Calu3 (cell line): Measurements from ENCODE around the gene TRIM3. TPM values are rescaled to one million over a fixed set of nuclear protein-coding genes. Genes with fewer than 3 reads are reported as not detected.
A peak's percentile ranks its signal among the peaks of the same experiment; 100 is the strongest.
"Not testable (repeated sequence)": the region's sequence is repeated elsewhere in the genome, so short reads cannot be mapped to it uniquely, and the experiment has no call there.

Experiments
- Bru-seq: library from RNA; stranded (reverse); fragments of 400-500 nt; gene quantifications from one replicate; lab custom pipeline; 2021; lab: Mats Ljungman, UMichigan
- BruChase-seq, 2 experiments: library from RNA; stranded (reverse); fragments of 400-500 nt; gene quantifications; one replicate each; lab custom pipeline; 2021; lab: Mats Ljungman, UMichigan
- BruUV-seq: library from RNA; stranded (reverse); fragments of 400-500 nt; replicated peaks from 2 replicates; lab custom pipeline; 2021; lab: Mats Ljungman, UMichigan
- CTCF ChIA-PET: fragments of 300-600 bp; sonication (Branson Sonifier 250); formaldehyde crosslinking; loops from one replicate; lab custom pipeline; 2022; ENCODE audit warnings: antibody characterized with exemption; lab: Charles Lee
- DNase-seq: peaks from one replicate; pipeline ENCODE4 v3.0.0; 2022
- H3K27ac Mint-ChIP-seq: one replicate; pipeline ENCODE4 v1.8.0; 2022; ENCODE audit warnings: mixed read lengths; ENCODE audit not compliant: unreplicated experiment
- H3K27me3 Mint-ChIP-seq: one replicate; pipeline ENCODE4 v1.8.0; 2022; ENCODE audit warnings: mixed read lengths; ENCODE audit not compliant: unreplicated experiment
- H3K36me3 Mint-ChIP-seq: one replicate; pipeline ENCODE4 v1.8.0; 2022; ENCODE audit warnings: mild to moderate bottlenecking, moderate library complexity, mixed read lengths; ENCODE audit not compliant: insufficient read depth, unreplicated experiment
- H3K4me1 Mint-ChIP-seq: one replicate; pipeline ENCODE4 v1.8.0; 2022; ENCODE audit warnings: mild to moderate bottlenecking, low read depth, mixed read lengths; ENCODE audit not compliant: unreplicated experiment
- H3K4me3 Mint-ChIP-seq: one replicate; pipeline ENCODE4 v1.8.0; 2022; ENCODE audit warnings: mild to moderate bottlenecking, low read depth, moderate library complexity, mixed read lengths; ENCODE audit not compliant: unreplicated experiment
- H3K9me3 Mint-ChIP-seq: one replicate; pipeline ENCODE4 v1.8.0; 2022; ENCODE audit warnings: low read depth, mixed read lengths; ENCODE audit not compliant: unreplicated experiment
- intact Hi-C: fragments of 100-400 bp; cut with micrococcal nuclease; formaldehyde crosslinking; loops from one replicate; pipeline ENCODE4 v1.10.0; 2022; ENCODE audit not compliant: unreplicated experiment
- long read RNA-seq: library from polyadenylated mRNA; stranded (forward); transcript quantifications from one replicate; pipeline ENCODE4 v2.0.0, GENCODE V29; 2022
- total RNA-seq: library from RNA; stranded (reverse); gene quantifications from 2 replicates; pipeline ENCODE4 v1.2.3, GENCODE V29; 2022
- TF ChIP-seq, protein P1 (sequence below): fragments of 200-600 bp; IDR thresholded peaks from one replicate; pipeline ENCODE4 v1.8.0; 2022; ENCODE audit warnings: antibody characterized with exemption; ENCODE audit not compliant: unreplicated experiment

Gene TRIM3
- total RNA-seq (9.5 and 10.6 TPM in 2 replicates), Bru-seq, nascent RNA (percentile 40 among the genes with signal in this experiment), BruChase-seq, experiment 1, labeled RNA remaining after a 6-hour chase (percentile 39 among the genes with signal in this experiment), BruChase-seq, experiment 2, labeled RNA remaining after a 2-hour chase (percentile 46 among the genes with signal in this experiment)
- long read RNA-seq, partial matches to known transcripts: 0 of 6 reads
- long read RNA-seq, other reads (novel, unspliced or antisense): 3 of 6 reads

DNA sequence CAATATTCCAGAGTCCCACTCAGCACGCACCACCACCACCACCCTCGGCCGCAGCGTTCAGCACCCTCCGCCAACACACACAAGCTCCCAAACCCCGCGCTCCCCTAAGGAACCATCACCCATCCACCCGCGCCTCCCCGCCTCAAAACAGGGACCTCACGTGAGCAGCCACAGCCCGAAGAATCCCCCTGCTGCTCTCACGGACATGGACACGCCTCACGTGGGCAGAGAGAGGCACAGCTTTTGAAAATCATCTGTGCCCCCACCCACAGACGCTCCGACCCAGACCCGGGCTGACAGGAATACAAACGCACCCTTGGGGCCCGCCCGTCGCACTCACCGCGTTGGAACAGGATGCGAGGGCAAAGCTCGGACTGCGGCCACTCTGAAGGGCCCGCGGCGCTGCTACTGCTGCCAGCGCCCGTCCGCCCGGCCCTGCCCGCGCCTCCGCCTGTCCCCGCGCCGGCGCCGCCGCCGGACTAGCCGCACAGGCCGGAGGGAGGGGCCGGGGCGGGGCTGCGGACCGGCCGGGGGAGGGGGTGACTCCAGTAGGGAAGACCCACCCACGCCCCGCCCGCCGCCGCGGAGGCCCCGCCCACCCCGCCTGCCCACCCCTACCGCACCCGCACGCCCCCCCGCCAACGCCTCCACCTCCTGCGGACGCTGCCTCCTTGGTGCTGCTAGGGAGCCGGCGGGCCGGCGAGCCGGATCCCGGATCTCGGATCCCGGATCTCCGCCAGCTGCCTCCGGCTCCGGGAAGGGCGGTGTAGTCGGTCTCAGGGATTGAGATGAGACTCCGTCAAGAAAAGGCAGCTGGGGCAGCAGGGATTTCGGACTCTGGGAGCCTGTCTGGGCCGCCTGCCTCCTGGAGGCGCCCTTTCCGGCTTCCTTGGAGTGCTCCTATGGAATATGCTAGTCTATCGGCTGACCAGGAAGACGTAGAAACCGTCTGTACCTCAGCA, at the start of gene TRIM3:
Gene TRIM3, minus strand, starts transcription at position 491 of the 962 bp plus-strand sequence. CDS start 8,246 bp downstream, outside the sequence.
- CTCF ChIA-PET: interaction anchor here (0.6 to 0.7 kb wide), 3 partner anchors 35 to 564 kb away, joined by 3 to 9 read pairs (median 3); no protein-coding TSS in a partner anchor
- BruUV-seq: no TSS peak
- Mint-ChIP-seq H3K27ac (peak within 1 kb of the TSS; percentile 85), H3K36me3 (peaks cover 49% of the 10 kb centered on the region), H3K4me1 (peaks cover 19% of the 10 kb centered on the region), H3K27me3 (no peaks in the 10 kb centered on the region), H3K9me3 (no peaks in the 10 kb centered on the region), H3K4me3 (peak within 1 kb of the TSS; percentile 77)
- DNase-seq: peak; percentile 87
- intact Hi-C loops: no loop called here
- TF ChIP-seq, protein P1, sequence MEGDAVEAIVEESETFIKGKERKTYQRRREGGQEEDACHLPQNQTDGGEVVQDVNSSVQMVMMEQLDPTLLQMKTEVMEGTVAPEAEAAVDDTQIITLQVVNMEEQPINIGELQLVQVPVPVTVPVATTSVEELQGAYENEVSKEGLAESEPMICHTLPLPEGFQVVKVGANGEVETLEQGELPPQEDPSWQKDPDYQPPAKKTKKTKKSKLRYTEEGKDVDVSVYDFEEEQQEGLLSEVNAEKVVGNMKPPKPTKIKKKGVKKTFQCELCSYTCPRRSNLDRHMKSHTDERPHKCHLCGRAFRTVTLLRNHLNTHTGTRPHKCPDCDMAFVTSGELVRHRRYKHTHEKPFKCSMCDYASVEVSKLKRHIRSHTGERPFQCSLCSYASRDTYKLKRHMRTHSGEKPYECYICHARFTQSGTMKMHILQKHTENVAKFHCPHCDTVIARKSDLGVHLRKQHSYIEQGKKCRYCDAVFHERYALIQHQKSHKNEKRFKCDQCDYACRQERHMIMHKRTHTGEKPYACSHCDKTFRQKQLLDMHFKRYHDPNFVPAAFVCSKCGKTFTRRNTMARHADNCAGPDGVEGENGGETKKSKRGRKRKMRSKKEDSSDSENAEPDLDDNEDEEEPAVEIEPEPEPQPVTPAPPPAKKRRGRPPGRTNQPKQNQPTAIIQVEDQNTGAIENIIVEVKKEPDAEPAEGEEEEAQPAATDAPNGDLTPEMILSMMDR: no peak

DNA sequence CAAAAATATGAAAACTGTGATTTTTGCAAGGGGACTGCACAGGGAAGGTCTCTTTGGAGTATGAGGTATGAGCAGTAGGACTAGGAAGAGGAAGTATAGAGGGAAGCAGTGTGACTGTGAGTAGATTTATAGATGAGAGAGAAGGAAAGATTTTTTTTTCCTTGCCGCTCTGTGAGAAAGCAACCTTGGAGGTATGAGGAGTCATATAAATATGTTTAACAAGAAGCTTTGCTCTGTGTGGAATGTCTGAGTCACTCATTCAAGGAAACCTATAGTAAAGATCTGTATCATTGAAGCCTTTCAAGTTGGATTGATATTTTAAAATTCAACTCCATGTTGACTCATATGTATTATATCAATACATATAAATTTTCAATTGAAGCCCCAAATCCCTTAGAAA, 49.5 kb upstream of the TRIM3 start:
- Mint-ChIP-seq H3K4me1 (no peaks in the 10 kb centered on the region), H3K4me3 (no peak overlapping the region), H3K27ac (no peak overlapping the region), H3K9me3 (no peaks in the 10 kb centered on the region), H3K27me3 (no peaks in the 10 kb centered on the region), H3K36me3 (peaks cover 7% of the 10 kb centered on the region)
- intact Hi-C loops: no loop called here
- BruUV-seq: no TSS peak
- TF ChIP-seq, protein P1: no peak
- no peak for DNase-seq
- CTCF ChIA-PET: no interaction called here

DNA sequence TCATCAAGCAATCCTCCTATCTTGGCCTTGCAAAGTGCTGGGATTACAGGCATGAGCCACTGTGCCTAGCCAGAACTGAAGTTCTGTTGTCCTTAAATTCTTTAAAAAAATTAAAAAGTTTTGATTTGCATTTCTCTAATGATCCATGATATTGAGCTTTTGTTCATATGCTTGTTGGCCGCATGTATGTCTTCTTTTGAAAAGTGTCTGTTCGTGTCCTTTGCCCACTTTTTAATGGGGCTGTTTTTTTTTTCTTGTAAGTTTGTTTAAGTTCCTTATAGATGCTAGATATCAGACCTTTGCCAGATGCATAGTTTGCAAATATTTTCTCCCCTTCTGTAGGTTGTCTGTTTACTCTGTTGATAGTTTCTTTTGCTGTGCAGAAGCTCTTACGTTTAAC, 48.2 kb upstream of the TRIM3 start:
- H3K36me3 Mint-ChIP-seq, H3K9me3 Mint-ChIP-seq, H3K4me3 Mint-ChIP-seq, BruUV-seq, H3K4me1 Mint-ChIP-seq, H3K27me3 Mint-ChIP-seq, DNase-seq, intact Hi-C loops, CTCF ChIA-PET, H3K27ac Mint-ChIP-seq: not testable (repeated sequence)

DNA sequence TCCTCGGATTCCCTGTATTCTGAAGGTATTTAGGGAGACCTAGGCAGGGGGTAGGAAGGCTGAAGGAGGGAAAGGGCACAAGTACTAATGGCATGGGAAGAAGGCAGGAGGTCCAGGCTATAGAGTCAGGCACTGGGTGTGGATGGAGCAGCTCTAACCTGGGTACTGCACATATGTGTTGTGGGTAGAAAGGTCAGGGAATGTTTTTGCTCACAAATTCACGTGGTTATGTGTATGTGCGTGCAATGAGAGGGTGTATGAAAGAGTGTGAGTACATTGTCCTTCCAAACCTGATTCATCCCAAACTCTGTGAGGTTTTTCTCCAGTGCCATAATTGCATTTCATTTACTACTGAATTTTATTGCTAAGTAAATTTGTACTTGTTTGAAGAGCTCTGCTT, 46.5 kb upstream of the TRIM3 start:
- Mint-ChIP-seq H3K36me3 (peaks cover 21% of the 10 kb centered on the region), H3K27me3 (no peaks in the 10 kb centered on the region), H3K9me3 (no peaks in the 10 kb centered on the region), H3K4me1 (no peaks in the 10 kb centered on the region), H3K27ac (no peak overlapping the region), H3K4me3 (no peak overlapping the region)
- BruUV-seq: no TSS peak
- DNase-seq: no peak
- intact Hi-C loops: no loop called here
- CTCF ChIA-PET: no interaction called here
- TF ChIP-seq, protein P1: no peak
